Ramos (cell line): ENCODE measurements around the gene GGT5.
"Not testable (repeated sequence)": the region's sequence is repeated elsewhere in the genome, so short reads cannot be mapped to it uniquely, and the experiment has no call there.

Source experiments
- in situ Hi-C: fragments of 300-500 bp; cut with MboI; formaldehyde crosslinking; loops from one replicate; pipeline ENCODE4 v1.14.3; 2022; ENCODE audit warnings: low sequenced_read_pairs; ENCODE audit not compliant: unreplicated experiment

Gene GGT5

DNA sequence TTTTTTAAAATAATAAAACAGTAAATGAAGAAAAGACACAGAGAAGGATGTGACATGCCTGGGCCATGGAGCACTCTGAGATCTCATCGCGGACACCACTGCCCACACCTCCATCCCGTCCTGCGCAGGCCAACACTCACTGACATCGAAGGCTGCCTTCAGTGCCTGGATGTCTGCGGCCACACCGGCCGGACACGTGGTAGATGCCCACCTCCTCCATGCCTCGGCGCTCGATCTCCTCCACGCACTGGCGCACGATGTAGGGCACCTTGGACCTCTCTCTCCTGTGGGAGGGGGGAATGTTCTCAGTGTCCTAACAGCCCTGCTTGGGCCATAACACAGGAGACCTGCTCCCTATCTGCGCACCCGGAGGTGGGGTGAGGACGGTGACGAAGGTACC lies 18.6 kb upstream of the GGT5 start:
- in situ Hi-C loops = not testable (repeated sequence)

DNA sequence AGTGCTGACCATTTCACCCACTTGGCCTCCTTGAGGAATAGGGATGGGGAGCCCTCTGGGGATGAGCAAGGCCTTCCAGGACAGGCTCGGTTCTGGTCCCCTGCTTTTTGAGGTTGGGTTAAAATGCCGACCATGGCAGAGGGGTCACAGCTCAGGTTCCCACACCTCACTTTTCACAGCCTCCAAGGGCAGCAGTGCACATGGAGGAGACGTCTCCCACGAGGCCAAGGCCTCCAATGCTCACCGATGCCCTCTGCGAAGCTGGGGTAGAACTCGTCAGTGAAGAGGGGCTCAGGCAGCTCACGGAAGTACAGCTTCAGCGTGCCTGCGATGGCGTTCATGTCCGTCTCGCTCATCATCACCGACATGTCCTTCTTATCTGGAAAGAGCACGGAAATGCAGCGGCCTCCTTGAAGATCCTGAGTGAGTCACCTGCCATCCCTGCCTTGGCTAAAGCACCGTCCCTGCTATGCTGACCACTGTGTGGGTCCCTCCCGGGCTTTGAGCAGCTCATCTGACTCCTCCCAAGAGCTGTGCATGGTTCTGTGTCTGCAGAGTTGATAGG lies 17.4 kb upstream of the GGT5 start:
- in situ Hi-C loops = not testable (repeated sequence)

DNA sequence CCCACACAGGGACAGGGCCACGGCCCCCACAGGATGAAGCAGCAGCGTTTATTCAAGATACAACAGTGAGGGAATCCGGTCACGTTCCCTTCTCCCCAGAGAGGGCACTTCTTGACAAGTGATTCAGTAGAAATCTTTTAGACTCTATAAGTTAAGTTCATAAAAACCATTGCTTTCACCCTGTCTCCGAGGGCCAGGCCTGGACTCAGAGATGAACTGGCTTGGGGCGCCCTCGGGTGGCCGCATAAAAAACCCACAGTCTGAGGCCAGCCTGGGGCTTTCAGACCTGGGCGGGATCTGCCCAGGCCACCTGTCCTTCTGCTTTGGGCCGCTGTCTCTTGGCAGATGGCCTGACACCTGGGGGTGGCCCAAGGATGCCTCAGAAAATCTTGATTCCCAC lies 14.6 kb upstream of the GGT5 start:
- in situ Hi-C loops = not testable (repeated sequence)

DNA sequence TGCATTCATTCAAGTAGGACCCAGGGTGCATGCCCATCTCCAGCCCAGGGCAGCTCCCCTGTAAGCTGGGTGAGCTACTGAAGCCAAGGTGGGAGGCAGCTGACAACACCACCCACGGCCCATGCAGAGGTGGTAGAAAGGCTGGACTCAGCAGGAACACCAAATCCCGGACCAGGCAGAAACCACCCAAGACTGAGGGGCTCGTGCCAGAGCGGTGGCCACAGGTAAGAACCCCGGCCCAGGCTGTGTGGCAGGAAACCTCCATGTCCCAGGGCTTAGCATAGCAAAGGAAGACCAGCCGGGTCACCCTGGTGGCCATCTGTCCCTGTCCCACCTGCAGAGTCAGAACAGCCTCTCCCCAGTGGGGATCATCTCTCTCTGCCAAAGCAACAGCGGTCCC lies 11.9 kb upstream of the GGT5 start:
- in situ Hi-C loops = not testable (repeated sequence)

DNA sequence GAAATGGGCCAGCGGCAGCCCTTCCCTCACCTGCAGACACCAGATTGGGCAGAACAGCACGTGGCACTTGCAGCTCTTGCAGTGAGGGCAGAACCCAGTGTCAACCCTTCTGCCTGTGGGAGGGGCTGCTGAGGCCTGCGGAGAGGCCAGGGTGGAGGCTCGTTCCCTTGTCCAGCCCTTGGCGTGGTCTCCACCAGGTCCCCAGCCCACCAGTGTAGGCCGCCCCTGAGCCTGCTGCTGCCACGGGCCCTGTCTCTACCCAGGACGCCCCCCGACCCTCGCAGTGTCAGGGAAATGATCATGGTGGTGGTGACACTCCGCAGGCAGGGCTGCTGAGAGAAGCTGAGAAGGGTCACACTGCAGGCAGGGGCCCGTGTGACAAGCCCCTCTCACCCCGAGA lies 11.3 kb upstream of the GGT5 start:
- in situ Hi-C loops = not testable (repeated sequence)

DNA sequence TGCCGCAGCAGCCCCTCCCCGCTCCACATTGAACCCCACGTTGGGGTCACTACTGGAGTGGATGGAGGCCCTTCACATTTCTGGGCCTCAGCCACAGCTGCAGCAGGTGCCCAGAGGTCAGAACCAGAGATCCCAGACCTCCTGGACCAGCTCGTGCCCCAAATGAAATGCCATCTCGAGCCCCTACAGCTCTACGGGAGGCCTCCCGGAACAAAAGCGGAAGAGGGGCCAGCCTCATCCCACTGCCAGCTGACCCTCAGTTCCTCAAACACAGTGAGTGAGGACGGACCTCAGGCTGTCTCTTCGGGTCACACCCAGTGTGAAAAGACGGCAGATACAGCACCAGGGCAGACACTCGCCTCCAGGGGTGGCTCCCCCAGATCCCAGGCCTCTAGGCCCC lies 8.2 kb upstream of the GGT5 start:
- in situ Hi-C loops = not testable (repeated sequence)

DNA sequence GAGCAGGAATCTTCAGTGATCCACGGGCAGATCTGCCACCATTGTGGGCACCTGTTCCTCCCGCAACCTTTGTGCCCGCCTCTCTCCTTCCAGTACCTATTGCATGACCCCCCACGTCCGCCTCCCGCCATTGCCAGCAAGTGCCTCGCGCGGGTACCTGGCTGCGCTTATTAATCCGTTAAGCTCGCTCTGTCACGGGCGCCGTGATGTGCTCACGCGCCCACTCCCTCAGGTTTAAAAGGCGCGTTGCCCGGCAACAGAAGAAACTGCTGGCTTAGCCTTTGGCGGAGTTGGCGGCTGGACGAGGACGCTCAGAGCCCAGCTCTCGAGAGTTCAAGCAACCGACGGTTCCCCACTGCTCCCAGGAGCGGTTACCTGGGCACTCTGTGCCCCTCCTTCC lies 6.4 kb upstream of the GGT5 start:
- in situ Hi-C loops = not testable (repeated sequence)

DNA sequence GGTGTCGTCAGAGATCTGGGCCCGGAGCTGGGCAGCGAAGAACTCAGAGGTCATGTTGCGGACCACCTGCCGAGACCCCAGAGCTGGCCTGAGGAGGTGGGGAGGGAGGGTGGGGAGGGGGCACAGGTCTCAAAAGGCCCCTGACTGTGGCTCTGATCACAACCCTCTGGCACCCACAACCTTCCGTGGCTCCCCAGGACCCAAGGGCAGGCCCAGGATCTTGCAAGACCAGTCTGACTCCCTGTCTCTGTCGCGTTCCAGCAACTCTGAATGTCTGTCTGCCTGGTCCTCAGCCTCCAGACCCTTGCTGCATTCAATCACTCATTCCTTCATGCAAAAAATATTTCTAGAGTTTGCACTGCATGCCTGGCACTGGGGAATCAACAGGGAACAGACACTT lies 4.5 kb upstream of the GGT5 start:
- in situ Hi-C loops = not testable (repeated sequence)

DNA sequence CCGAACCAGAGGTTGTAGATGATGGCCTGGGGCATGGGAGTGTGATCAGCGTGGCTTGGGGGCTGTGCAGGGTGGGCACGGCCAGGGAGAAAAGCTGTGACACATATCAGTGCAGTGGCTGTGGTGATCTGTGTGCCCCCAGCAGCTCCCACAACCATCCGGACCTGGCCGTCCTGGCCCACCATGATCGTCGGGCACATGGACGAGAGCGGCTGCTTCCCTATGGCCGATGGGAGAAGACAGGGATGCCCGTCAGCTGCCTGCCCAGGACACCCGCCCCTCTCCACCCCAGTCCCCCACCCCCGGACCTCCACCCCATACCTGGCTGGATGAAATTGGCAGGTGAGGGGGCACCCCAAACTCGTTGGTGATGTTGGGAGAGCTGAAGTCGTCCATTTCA lies 3.7 kb upstream of the GGT5 start:
- in situ Hi-C loops = not testable (repeated sequence)

DNA sequence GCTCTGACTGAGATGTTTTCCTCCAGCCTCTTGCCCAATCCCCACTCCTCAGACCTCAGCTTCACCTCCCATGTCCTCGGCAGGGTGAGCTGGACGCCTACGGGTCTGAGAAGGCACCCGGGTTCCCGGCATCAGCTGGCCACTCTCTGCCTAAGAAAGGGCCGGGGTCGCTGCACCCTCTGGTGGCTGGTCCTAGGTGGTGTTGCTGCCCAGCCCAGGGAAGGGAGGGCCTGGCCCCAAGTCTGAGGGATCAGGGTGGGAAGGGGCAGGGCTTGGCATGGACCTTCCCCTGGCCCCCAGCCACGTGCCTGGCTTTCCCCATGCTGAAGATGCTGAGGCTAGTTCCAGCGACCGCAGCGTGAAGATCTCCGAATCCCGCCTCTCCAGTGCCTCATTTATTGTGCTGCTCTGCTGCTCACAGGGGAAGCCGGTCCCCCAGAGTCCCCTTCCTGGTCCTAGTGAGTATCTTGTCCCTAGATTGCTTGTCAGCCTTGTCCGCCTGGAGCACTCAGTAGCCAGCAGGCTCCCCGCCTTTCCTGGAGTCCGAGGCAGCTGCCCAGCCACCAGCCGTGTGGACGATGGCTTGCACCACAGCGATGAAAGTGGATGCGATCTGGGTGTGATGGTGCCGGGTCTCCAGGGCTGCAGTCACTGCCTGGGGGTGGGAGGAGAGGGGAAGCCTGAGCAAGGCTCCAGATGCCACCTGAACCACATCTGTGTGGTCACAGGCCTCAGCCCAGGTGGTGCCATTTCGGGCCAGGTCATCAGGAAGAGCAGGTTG lies 2.9 kb upstream of the GGT5 start:
- in situ Hi-C loops = no loop called here

DNA sequence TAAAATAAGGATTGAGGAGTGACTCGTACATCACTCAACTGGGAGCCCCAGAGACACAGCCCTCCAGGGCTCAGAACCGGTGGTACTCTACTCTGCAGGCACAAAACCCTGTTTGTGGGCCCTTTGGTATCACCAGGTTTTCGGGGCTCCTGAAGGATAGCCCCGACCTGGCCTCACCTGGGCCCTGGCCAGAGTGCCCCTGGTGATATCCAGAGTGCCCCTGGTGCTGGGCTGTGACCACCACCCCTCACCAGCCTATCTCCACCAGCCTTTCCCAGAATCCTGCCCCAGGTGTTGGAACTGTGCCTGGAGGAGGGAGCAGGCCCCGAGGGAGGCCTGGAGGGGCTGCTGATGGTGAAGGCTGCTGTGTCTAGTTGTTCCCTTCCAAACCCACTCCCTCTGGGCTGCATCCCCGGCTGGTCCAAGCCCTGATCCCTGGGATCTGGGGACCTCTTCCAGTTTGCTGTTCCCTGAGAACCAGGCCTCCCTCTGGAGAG lies 2.2 kb upstream of the GGT5 start:
- in situ Hi-C loops = no loop called here

DNA sequence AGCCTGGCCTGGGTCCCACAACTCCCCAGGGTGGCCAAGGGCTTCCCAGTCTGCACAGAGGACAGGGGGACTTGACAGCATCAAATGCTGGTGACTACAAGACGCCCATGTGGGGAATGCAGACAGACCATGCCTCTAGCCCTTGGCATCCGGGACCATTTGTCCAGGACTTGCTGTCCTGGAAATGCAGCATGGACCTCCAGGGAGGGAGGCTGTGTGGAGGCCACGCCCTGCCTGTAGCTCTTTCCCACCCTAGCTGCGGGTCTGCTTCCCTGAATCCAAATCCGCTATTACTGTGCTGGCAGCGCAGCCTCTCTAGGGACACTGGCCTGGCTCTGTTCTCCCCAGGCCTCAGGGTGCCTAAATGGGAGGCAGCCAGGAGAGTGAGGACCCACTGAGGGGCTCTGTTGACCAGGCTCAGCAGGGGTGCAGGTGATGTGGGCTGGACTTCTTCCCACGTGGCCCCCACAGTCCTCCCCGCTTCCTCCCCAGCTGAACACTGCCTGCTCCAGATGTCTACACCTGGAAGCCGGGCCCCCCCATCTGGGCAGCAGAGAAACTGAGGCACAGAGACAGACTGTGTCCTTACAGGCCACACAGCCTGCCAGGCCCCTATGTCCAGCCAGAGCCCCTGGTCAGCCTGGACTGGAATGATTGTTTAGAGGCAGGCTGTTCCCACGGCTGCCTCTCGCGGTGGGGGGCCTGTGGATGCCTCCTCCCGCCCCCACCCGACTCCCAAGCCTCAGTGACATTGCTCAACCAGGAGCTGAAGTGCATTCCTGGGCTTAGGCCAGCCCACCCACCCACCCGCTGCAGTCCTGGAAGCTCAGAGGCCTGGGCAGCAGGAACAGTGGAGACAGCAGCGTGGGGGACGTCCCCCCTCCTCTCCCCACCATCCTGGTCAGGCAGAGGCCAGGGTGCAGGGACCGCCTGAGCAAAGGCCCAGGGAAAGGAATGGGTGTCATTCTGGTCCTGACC lies 991 bp upstream of the GGT5 start:
- in situ Hi-C loops = not testable (repeated sequence)

DNA sequence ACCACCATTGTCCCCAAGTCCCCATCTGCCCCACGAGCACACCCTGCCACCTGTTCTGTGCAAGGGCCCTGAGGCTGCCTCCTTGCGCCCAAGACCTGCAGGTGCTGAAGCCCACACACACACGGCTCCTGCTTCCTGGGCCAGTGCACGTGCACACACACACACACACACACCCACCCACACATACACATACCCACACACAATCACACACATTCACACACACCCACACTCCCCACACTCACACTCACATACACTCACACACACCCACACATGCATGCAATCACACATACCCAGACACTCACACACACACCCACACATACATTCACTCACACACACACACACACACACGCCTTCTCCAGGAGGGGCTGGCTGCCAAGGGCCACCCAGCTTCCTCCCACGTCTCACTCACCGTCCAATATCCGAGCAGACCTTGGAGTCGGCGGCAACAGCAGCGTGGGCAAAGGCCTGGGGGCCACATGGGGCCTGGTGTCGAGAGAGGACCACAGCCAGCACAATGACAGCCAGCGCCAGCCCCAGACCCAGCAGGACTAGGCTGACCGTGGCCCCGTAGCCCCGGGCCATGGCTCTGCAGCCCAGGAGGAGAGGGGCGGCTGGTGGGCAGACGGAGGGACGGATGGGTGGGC lies 616 bp downstream of the GGT5 start:
- in situ Hi-C loops = no loop called here

DNA sequence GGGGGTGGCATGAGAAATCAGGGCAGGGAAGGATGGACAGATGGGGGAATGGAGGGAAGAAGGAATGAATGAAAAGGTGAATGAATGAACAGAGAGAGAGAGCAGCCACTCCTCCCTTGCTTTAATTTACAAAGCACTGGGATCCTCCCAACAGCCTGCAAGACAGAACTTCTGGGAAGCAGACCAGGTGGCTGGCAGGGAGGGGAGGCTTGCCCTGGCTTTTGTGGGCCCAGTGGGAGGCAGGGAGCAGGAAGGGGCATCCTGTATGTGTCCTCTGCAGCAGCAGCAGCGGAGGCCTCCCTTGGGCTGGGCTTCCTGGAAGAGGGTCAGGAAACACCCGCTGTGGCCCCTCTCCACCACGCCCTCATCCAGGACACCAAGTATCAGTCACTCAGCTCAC lies 1.5 kb downstream of the GGT5 start:
- in situ Hi-C loops = not testable (repeated sequence)

DNA sequence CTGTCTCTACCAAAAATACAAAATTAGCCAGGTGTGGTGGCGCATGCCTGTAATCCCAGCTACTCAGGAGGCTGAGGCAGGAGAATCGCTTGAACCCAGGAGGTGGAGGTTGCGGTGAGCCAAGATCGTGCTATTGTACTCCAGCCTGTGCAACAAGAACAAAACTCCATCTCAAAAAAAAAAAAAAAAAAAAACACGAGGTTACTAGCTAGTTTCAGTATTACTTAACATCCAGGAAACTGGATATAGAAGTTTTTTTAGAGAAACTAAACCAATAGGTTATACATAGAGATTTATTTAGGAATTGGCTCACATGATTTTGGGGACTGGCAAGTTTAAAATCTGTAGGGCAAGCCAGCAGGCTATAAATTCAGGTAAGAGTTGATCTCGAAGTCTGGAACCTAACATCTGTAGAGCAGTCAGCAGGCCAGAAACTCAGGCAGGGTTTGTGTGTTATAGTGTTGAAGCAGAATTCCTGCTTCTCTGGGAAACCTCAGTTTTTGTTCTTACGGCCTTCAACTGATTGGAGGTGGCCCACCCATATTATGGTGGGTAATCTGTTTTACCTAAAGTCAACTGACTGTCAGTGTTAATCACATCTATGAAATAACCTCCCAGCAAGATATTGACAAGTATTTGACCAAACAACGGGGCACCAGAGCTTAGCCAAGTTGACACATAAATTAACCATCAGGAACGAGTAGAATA lies 3.7 kb downstream of the GGT5 start:
- in situ Hi-C loops = not testable (repeated sequence)

DNA sequence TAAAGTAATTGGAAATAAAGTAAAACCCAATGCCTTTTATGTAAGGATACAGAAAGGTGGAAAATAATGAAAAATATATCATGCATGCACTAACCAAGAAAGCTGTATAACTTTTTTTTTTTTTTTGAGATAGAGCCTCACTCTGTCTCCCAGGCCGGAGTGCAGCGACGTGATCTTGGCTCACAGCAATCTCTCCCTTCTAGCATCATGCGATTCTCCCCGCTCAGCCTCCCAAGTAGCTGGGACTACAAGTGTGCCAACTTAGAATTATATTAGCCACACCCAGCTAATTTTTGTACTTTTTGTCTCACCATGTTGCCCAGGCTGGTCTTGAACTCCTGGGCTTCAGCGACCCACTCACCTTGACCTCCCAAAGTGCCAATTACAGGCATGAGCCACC lies 4.5 kb downstream of the GGT5 start:
- in situ Hi-C loops = no loop called here

DNA sequence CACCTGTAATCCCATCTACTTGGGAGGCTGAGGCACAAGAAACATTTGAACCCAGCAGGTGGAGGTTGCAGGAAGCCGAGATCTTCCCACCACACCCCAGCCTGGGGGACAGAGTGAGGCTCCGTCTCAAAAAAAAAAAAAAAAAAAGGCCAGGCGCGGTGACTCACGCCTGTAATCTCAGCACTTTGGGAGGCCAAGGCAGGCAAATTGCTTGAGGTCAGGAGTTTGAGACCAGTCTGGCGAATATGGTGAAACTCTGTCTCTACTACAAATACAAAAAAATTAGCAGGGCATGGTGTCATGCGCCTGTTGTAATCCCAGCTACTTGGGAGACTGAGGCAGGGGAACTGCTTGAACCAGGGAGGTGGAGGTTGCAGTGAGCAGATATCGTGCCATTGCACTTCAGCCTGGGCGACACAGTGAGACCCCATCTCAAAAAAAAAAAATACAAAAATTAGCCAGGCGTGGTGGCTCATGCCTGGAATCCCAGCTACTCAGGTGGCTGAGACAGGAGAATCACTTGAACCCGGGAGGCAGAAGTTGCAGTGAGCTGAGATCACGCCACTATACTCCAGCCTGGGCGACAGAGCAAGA lies 6.7 kb downstream of the GGT5 start:
- in situ Hi-C loops = not testable (repeated sequence)

DNA sequence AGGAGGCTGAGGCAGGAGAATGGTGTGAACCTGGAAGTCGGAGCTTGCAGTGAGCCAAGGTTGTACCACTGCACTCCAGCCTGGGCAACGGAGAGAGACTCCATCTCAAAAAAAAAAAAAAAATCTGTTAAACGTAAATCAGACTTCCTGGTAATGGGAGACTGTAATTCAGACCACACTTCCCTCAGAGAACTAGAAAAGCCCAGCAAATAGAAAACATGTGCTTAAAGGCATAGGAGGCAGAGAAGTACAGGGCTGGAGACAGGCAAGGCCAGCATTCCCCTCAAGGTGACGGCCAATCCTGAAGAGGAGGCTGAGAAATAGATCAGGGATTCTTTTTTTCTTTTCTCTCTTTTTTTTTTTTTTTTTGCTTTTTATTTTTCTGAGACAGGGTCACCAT lies 8.2 kb downstream of the GGT5 start:
- in situ Hi-C loops = no loop called here

DNA sequence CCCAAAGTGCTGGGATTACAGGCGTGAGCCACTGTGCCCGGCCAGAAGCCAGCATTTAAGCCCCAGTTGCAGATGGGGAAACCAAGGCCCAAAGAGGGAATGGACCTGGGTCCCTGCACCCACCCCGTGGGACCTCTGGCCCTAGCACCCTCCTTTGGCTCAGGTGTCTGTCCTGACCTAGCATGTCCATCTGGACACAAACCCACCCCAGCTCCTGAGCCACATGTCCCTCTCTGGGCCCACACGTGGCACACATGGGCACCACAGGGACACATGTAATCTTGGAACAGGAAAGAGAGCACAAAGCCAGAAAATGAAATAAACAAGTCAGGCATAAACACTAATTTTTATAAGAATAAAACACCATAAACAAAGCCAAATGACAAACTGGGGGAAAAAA lies 9.6 kb downstream of the GGT5 start:
- in situ Hi-C loops = no loop called here
